NCI-H1092 (cell line): Measurements from ENCODE around the gene SSTR3.

ENCODE experiments used
- DNase-seq: peaks from one replicate; lab custom pipeline; 2025; lab: John Stamatoyannopoulos, UW

SSTR3 gene

DNA sequence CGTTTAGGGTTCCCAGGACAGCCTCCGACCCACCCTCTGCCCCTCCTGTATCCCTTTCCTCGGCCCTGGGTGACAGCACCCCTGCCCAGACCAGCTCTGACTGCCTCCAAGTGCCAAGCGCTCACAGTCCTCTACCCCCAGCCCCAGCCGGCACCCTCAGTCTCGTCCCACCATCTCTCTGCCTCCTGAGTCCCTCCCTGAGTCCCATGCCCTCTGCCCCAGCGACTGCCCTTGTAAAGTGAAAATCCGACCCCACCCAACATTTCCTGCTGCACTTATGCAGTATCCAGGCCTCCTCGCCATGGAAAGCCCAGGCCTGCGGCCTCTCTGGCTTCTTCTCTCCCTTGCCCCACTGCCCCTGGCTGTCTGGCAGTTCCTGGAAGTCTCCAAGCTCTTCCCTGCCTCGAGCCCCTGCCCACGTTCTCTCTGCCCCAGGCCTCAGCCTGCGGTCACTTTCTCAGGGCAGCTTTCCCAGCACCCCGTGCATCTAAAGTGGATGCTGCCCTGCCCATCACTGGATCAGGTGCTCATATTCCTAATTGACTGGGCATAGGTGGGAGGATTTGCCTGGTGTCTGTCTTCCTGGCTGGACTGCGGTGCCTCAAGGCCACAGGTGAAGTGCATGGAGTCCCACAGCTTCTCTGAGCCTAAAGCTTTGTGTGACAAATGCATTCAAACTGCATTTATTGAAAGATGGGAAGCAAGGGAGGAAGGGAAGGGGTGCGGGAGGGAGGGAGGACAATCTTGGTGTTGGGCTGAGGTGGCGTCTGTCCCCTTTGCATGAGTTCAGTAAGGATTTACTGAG, 44.9 kb downstream of the SSTR3 start:
- DNase-seq = no peak

GRCh38 chr22:37166675-37167066, 45.6 kb downstream of the SSTR3 start:
- peak; percentile 62 for DNase-seq

DNA sequence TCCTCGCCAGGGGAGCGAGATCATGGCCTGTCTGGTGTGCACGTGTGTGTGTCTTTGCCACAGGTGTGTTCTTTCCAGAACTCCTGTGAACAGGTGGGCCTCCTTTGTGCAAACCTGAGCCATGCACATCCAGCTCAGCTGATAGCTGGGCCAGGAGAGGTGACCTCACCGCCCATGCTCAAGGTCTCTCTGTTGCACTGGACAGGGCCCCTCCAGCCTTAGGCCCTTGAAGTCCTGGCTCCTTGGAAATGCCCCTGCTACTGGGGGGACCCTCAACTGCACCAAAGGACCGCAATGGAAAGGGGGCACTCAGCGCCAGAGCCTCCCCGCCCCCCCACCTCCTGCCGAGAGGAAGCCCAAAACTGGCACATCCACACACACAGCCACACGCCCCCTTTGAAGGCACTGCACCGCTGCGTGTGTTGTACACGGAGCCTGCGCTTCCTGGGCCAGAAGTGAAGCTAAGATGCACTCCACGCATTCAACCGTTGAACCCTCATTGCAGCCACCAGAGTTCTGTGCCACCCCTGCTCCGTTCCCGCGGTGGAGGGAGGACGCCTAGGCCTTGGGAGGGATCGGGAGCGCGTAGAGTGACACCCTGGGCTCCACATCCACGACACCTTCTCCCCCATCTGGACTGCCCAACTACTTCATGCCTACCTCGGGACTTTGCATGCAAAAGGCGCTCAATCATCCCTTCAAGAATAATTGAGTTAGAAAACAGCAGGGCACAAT, 46.2 kb downstream of the SSTR3 start:
- DNase-seq = no peak

DNA sequence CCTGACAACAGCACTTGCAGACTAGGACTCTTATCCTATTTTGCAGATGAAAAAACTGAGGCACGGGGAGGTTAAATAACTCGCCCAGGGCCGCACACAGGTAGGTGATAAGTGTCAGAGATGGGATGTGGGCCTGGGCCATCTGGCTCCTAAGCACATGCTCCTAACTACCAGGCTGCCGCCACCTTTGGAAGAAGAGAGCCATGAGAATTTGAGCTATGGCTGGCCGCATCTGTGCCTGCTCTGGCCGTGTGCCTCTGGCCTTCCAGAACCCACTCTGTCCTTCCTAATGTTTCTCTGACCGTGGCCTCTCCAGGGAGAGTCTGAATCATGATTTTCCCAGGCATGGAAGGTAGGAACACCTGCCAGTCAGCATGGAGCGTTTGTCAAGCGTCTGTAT, 47.2 kb downstream of the SSTR3 start:
- no peak for DNase-seq

DNA sequence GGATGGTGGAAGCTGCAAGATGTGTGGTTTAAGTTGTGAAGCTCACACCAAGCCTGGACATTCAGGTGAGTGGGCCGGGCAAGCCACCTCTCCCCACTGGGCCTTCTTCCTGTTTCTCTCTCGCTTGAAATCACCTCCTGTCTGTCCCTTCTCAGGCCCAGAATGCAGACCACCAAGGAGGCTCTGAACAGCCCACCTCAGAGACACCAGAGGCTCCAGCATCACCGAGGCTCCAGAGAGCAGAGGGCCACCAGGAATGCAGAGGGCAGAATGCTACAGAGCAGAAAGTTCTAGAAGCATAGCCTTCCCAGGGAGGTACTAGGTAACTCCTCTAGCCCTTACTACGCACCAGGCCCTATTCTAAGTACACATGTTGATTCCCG, 47.8 kb downstream of the SSTR3 start:
- no peak for DNase-seq

DNA sequence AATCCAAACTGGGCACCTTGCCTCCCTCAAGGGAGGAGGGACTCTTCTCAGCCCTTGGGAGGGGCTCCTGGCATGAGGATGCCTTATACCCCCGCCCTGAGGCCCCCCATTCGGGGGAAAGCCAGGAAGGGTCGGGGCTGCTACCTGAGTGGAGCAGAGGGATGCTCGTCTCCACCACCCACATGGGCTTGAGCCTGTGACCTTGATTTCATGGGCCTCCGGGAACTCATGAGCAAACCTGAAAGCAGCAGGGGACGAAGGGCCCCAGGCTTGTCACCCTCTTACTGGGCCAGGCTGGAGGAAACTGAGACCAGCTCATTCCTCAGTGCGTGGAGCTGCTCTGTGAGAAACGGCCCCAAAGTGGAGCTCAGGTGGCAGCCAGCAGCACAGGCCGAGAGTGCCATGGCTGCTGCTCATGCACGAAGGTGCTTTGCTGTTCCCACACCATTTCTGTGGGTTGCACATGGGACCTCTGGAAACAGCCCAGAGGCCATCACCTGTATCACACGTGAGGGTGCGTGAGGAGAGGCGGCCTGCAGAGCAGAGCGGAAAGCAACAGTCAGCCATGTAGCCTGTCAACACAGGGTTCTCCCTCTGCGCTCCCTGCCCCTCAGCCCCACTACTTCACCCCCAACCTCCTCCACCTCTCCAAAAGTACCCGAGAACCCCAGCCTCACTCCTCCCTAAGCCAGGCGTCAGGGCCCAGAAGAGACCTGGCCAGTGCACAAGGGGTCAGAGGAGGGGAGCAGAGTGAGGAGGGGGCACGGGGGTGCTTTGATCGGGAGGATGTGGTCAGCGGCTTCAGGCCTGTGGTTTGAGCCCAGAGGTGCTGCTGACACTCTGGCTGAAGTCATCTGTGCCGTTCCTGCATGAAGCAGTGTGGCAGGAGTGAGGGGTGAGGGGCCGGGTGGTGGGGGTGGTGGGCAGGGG, 48.4 kb downstream of the SSTR3 start:
- DNase-seq = no peak

- DNase-seq = no peak
Measured at GRCh38 chr22:37163096-37163489, 49.2 kb downstream of the SSTR3 start.

DNA sequence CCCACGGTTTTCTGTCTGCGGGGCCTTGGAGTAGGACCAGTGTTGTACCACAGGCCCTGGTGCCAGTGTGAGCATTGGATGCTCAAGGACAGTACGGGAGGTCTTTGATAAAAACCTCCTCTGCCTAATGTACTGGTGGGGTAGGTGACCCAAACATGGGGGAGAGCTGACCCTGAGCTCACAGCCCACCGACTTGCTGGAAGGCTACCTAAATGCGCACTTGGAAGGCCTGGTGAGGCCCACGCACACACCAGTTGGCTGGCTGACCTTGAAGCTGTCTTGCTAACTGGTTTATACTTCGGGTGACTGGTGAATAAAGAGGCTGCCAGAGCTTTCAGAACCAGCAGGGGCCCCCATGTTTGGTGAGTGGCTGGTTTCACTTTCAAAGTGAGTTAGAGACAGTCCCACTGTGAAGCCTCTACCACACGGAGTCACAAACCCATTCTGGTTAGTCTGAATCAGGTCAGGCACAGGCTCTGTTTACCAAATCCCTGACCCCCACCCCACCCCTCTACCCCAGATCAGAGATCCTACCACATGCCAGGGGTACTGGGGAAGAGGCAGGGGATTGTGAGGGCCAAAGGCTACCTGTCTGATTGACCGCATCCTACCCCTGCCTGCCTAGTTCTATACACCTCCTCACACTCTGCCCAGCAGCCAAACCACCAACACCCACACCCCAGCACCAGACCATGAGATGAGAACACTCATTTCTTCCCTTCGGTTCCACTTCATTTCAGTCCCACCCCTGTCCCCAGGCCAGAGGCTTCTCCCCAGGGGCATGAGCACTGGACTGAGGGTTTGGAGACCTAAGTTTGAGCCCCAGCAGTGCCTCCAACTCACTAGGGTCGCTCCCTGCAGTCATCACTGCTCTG, 49.8 kb downstream of the SSTR3 start:
- no peak for DNase-seq

- DNase-seq = no peak
Measured at GRCh38 chr22:37161443-37161842, 50.8 kb downstream of the SSTR3 start.

- no peak for DNase-seq
Measured at GRCh38 chr22:37160027-37160426, 52.2 kb downstream of the SSTR3 start.

- no peak for DNase-seq
Measured at GRCh38 chr22:37158963-37159290, 53.4 kb downstream of the SSTR3 start.

- no peak for DNase-seq
Measured at GRCh38 chr22:37157516-37158285, 54.6 kb downstream of the SSTR3 start.

GRCh38 chr22:37156686-37157435, 55.4 kb downstream of the SSTR3 start:
- no peak for DNase-seq

GRCh38 chr22:37155971-37156370, 56.3 kb downstream of the SSTR3 start:
- DNase-seq = no peak

GRCh38 chr22:37154925-37155712, 57.2 kb downstream of the SSTR3 start:
- DNase-seq = no peak
